ENCODE data around the gene KCNJ14. TPM values are rescaled to one million over a fixed set of nuclear protein-coding genes. Genes with fewer than 3 reads are reported as not detected.

Gene KCNJ14
- polyA plus RNA-seq, 1 donor from 2014 or later: 1.1 TPM

DNA sequence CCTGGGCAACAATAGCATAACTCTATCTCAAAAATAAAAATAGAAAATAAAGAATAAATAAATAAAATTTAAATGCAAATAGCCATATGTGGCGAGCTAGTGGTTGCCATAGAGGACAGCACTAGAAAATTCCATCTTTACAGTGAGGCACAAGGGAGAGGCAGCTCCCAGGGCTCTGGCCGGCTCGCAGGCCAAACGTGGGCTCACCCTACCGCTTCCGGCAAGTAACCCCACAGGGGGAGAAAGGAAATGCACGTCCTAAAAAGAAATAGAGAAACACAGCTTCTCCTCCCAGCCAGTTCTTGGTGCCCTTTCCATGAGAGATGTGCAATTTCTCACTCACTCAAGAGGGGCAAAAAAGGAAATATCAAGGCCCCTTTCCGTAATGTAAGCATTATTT lies 22.0 kb upstream of the KCNJ14 start:
- Histone ChIP-seq H3K9me3 (ENCODE audit: low read length) (no peaks in the 10 kb centered on the region), H3K27me3 (ENCODE audit: insufficient read depth, low read depth, low read length) (no peaks in the 10 kb centered on the region), H3K27ac (ENCODE audit: low read length) (no peak overlapping the region), H4K20me1 (ENCODE audit: insufficient read depth) (no peaks in the 10 kb centered on the region), H2AFZ (ENCODE audit: low read depth, low read length) (no peak overlapping the region), H3K4me2 (ENCODE audit: low read length) (no peak overlapping the region), H3K79me2 (replicated peaks; ENCODE audit: insufficient read depth, low read length) (no peaks in the 10 kb centered on the region), H3F3A (ENCODE audit: insufficient read depth, low read length, poor library complexity, severe bottlenecking) (no peaks in the 10 kb centered on the region), H3K9ac (ENCODE audit: low read length) (no peak overlapping the region), H3K4me3 (ENCODE audit: low read length) (no peak overlapping the region), H3K9me2 (ENCODE audit: insufficient read depth, low read length) (no peaks in the 10 kb centered on the region), H3K36me3 (ENCODE audit: insufficient read depth, low read length) (no peaks in the 10 kb centered on the region)
- no peak for TF ChIP-seq RAD21 (conservative IDR thresholded peaks at IDR 0.05)
- no peak for TF ChIP-seq EP300 (conservative IDR thresholded peaks at IDR 0.05; ENCODE audit: poor library complexity, severe bottlenecking)
- TF ChIP-seq TAF1 (IDR thresholded peaks at IDR 0.05; ENCODE audit: low read depth): no peak
- TF ChIP-seq, protein P1, sequence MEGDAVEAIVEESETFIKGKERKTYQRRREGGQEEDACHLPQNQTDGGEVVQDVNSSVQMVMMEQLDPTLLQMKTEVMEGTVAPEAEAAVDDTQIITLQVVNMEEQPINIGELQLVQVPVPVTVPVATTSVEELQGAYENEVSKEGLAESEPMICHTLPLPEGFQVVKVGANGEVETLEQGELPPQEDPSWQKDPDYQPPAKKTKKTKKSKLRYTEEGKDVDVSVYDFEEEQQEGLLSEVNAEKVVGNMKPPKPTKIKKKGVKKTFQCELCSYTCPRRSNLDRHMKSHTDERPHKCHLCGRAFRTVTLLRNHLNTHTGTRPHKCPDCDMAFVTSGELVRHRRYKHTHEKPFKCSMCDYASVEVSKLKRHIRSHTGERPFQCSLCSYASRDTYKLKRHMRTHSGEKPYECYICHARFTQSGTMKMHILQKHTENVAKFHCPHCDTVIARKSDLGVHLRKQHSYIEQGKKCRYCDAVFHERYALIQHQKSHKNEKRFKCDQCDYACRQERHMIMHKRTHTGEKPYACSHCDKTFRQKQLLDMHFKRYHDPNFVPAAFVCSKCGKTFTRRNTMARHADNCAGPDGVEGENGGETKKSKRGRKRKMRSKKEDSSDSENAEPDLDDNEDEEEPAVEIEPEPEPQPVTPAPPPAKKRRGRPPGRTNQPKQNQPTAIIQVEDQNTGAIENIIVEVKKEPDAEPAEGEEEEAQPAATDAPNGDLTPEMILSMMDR (IDR thresholded peaks at IDR 0.05; ENCODE audit: poor library complexity, severe bottlenecking): no peak
- TF ChIP-seq, protein P2, sequence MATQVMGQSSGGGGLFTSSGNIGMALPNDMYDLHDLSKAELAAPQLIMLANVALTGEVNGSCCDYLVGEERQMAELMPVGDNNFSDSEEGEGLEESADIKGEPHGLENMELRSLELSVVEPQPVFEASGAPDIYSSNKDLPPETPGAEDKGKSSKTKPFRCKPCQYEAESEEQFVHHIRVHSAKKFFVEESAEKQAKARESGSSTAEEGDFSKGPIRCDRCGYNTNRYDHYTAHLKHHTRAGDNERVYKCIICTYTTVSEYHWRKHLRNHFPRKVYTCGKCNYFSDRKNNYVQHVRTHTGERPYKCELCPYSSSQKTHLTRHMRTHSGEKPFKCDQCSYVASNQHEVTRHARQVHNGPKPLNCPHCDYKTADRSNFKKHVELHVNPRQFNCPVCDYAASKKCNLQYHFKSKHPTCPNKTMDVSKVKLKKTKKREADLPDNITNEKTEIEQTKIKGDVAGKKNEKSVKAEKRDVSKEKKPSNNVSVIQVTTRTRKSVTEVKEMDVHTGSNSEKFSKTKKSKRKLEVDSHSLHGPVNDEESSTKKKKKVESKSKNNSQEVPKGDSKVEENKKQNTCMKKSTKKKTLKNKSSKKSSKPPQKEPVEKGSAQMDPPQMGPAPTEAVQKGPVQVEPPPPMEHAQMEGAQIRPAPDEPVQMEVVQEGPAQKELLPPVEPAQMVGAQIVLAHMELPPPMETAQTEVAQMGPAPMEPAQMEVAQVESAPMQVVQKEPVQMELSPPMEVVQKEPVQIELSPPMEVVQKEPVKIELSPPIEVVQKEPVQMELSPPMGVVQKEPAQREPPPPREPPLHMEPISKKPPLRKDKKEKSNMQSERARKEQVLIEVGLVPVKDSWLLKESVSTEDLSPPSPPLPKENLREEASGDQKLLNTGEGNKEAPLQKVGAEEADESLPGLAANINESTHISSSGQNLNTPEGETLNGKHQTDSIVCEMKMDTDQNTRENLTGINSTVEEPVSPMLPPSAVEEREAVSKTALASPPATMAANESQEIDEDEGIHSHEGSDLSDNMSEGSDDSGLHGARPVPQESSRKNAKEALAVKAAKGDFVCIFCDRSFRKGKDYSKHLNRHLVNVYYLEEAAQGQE (IDR thresholded peaks at IDR 0.05; ENCODE audit: borderline replicate concordance): no peak
- no peak for TF ChIP-seq MXI1 (conservative IDR thresholded peaks at IDR 0.05; ENCODE audit: poor library complexity, severe bottlenecking)
- TF ChIP-seq EZH2 (IDR thresholded peaks at IDR 0.05; ENCODE audit: borderline replicate concordance, insufficient read depth, low read length, poor library complexity, severe bottlenecking): no peak
- no peak for TF ChIP-seq SMC3 (conservative IDR thresholded peaks at IDR 0.05; ENCODE audit: poor library complexity)
- no peak for TF ChIP-seq POLR2AphosphoS5 (IDR thresholded peaks at IDR 0.05)

DNA sequence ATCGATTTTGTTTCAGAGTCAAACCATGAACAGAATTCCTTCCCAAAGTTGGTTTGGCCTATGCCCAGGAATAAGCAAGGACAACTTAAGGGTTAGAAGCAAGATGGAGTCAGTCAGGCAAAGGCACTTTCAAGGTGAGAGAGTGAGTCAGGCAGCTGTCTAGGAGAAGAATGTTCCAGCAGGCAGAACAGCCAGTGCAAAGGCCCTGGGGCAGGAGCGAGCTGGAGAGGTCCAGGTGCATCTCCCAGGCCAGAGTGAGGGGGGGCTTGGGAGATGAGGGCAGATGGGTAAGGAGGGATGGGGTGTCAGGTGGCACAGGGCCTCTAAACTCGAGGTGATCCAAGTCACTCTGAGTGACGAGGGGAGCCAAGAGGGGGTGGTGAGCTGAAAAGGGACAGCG lies 18.8 kb upstream of the KCNJ14 start:
- Histone ChIP-seq H3K4me3 (ENCODE audit: low read length) (no peak overlapping the region), H3F3A (ENCODE audit: insufficient read depth, low read length, poor library complexity, severe bottlenecking) (no peaks in the 10 kb centered on the region), H3K27ac (ENCODE audit: low read length) (no peak overlapping the region), H3K4me2 (ENCODE audit: low read length) (no peak overlapping the region), H3K79me2 (replicated peaks; ENCODE audit: insufficient read depth, low read length) (no peaks in the 10 kb centered on the region), H3K27me3 (ENCODE audit: insufficient read depth, low read depth, low read length) (no peaks in the 10 kb centered on the region), H2AFZ (ENCODE audit: low read depth, low read length) (no peak overlapping the region), H3K9ac (ENCODE audit: low read length) (no peak overlapping the region), H3K36me3 (ENCODE audit: insufficient read depth, low read length) (no peaks in the 10 kb centered on the region), H4K20me1 (ENCODE audit: insufficient read depth) (no peaks in the 10 kb centered on the region), H3K9me2 (ENCODE audit: insufficient read depth, low read length) (no peaks in the 10 kb centered on the region), H3K9me3 (ENCODE audit: low read length) (no peaks in the 10 kb centered on the region)
- no peak for TF ChIP-seq MXI1 (conservative IDR thresholded peaks at IDR 0.05; ENCODE audit: poor library complexity, severe bottlenecking)
- TF ChIP-seq, protein P1 (IDR thresholded peaks at IDR 0.05; ENCODE audit: poor library complexity, severe bottlenecking): no peak
- TF ChIP-seq, protein P2 (IDR thresholded peaks at IDR 0.05; ENCODE audit: borderline replicate concordance): no peak
- no peak for TF ChIP-seq TAF1 (IDR thresholded peaks at IDR 0.05; ENCODE audit: low read depth)
- TF ChIP-seq POLR2AphosphoS5 (IDR thresholded peaks at IDR 0.05): no peak
- no peak for TF ChIP-seq EP300 (conservative IDR thresholded peaks at IDR 0.05; ENCODE audit: poor library complexity, severe bottlenecking)
- no peak for TF ChIP-seq SMC3 (conservative IDR thresholded peaks at IDR 0.05; ENCODE audit: poor library complexity)
- TF ChIP-seq RAD21 (conservative IDR thresholded peaks at IDR 0.05): no peak
